ENCODE results near the gene CSKMT. TPM values are rescaled to one million over a fixed set of nuclear protein-coding genes. Genes with fewer than 3 reads are reported as not detected.

CSKMT gene
- total RNA-seq, 4 donors from 2014 or later: 0.83 to 13.5 (median 5.7) TPM

DNA sequence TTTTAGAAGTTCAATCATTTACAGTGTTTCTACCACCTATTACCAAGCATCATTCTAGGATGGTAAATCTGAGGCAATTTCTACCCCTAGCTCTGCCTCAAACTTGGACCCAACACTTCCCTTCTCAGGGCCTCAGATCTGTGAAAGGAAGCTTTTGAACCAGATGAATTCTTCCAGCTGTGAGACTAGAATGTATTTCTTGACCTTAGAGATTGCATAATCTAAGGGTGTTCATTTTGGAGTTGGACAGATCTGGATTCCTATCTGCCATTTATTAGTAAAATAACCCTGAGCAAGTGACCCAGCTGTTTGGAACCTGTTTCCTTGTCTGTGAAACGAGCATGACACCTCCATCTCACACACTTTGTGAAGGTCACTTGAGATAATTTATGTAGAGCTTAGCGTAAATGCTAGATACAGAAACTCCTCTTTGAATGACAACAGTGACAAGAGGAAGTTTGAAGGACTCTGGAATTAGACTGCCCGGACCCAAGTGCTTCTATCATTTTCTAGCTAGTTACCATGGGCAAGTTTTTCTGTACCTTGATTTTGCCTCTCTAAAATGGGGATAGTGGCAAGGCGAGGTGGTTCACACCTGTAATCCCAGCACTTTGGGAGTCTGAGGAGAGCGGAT is 8.2 kb upstream of the CSKMT start:
- intact Hi-C loops (cut with DNase I): no loop called here
- H3K4me1 ChIP-seq: peaks cover 6% of the 10 kb centered on the region in 2 donors
- H3K4me3 ChIP-seq (replicated peaks in 1 of 3): no peak overlapping the region
- 52 to 65% methylated on average over 5 of the region's 5 CpGs for WGBS, 2 donors
- H3K36me3 ChIP-seq: no peaks in the 10 kb centered on the region
- H3K27ac ChIP-seq: no peak overlapping the region
- TF ChIP-seq POLR2A (IDR thresholded peaks at IDR 0.05): no peak
- TF ChIP-seq CTCF (IDR thresholded peaks at IDR 0.05): no peak
- DNase-seq: no peak
- H3K9me3 ChIP-seq: no peaks in the 10 kb centered on the region
- H3K27me3 ChIP-seq: no peaks in the 10 kb centered on the region

DNA sequence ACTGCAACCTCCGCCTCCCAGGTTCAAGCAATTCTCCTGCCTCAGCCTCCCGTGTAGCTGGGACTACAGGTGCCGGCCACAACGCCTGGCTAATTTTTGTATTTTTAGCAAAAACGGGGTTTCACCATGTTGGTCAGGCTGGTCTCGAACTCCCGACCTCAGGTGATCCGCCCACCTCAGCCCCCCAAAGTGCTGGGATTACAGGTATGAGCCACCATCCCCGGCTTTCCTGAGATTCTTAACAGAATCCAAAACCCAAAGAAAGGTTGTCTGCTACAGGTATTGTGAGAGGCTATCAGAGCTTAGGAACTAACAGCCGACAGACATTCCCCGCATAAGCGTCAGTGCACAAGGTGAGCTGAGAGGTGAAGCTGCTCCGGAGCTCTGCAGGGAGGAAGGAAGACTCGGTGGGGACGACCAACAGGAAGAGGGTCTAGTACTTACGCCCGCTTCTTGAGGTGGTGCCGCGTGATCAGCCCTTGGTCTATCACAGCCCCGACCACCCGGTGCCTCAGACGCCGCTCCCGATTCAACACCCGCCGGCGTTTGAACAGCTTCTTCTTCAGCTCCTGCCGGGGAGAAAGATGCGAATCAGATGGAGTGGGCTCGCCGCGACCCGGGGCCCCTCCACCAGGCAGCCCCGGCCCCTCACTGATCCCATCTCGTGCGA is 572 bp upstream of the CSKMT start:
- DNase-seq: peak; percentile 61 to 64
- peak overlapping the region; percentile 63 to 93 (median 82) for H3K4me3 ChIP-seq (replicated peaks in 1 of 3)

DNA sequence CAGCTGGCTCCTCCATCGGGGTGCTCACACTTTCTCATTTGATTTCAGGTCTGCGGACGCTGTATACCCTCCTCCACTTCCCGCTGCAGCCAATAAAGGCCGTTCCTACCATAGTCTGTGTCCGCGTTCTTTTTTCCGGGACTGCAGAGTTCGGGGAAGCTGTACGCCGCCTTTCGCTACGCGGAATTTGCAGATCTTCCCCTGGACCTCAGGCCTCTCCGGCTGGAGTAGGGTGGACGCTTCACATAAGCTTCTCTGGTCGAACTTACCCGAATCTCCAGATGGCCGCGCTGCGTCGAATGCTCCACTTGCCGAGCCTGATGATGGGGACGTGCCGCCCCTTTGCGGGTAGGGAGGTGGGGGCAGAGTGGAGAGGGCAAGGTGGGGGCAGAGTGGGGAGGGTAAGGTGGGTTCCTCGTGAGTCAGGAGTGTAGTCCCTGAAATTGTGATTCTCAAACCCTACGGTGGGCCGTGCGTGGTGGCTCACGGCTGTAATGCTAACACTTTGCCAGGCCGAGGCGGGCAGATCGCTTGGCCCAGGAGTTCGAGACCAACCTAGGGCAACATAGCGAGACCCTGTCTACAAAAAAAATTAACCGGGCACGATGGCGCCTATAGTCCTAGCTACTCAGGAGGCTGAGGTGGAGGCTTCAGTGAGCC is 617 bp downstream of the CSKMT start:
- peak; percentile 67 for DNase-seq
- Histone ChIP-seq H3K27ac (peak overlapping the region; percentile 56 to 79 (median 77)), H3K36me3 (no peaks in the 10 kb centered on the region), H3K4me3 (replicated peaks in 1 of 3) (peak overlapping the region; percentile 61 to 93 (median 63)), H3K27me3 (no peaks in the 10 kb centered on the region), H3K9me3 (no peaks in the 10 kb centered on the region), H3K4me1 (peaks cover 13 to 20% of the 10 kb centered on the region in 2 donors)
- TF ChIP-seq CTCF (IDR thresholded peaks at IDR 0.05) (no peak), POLR2A (IDR thresholded peaks at IDR 0.05) (no peak)
- 3 to 4% methylated on average over 31 to 36 of the region's 39 CpGs for WGBS, 2 donors
- intact Hi-C loops (cut with DNase I): no loop called here

More for the DNA sequence above, 572 bp upstream of the CSKMT start:
- intact Hi-C loops (cut with DNase I): no loop called here
- Histone ChIP-seq H3K27me3 (no peaks in the 10 kb centered on the region), H3K9me3 (no peaks in the 10 kb centered on the region), H3K27ac (peak overlapping the region; percentile 63 to 79 (median 77)), H3K4me1 (peaks cover 10 to 16% of the 10 kb centered on the region in 2 donors), H3K36me3 (no peaks in the 10 kb centered on the region)
- TF ChIP-seq POLR2A (IDR thresholded peaks at IDR 0.05) (no peak), CTCF (IDR thresholded peaks at IDR 0.05) (no peak)
- 3 to 7% methylated on average over 14 to 27 of the region's 36 CpGs for WGBS, 2 donors

GRCh38 chr11:62666259-62666926 is 1.3 kb downstream of the CSKMT start:
- no peak for DNase-seq
- intact Hi-C loops (cut with DNase I): no loop called here
- WGBS, 2 donors: 47 to 56% methylated on average over 12 to 15 of the region's 16 CpGs
- peak overlapping the region; percentile 61 to 93 (median 63) for H3K4me3 ChIP-seq (replicated peaks in 1 of 3)
- TF ChIP-seq POLR2A (IDR thresholded peaks at IDR 0.05) (no peak), CTCF (IDR thresholded peaks at IDR 0.05) (no peak)
- no peaks in the 10 kb centered on the region for H3K36me3 ChIP-seq
- no peaks in the 10 kb centered on the region for H3K27me3 ChIP-seq
- peak overlapping the region; percentile 56 to 79 (median 77) for H3K27ac ChIP-seq
- H3K9me3 ChIP-seq: no peaks in the 10 kb centered on the region
- H3K4me1 ChIP-seq: peaks cover 15 to 23% of the 10 kb centered on the region in 2 donors
